Mesothelial cell of epicardium (in vitro differentiated cells): ENCODE measurements around the gene SEMA3A. TPM values are rescaled to one million over a fixed set of nuclear protein-coding genes. Genes with fewer than 3 reads are reported as not detected.

Experiments
- DNase-seq, 2 experiments: peaks; one replicate each; pipeline ENCODE4 v3.0.0; 2021; ENCODE audit warnings: low spot score in 2 of 2; ENCODE audit not compliant: unreplicated experiment in 2 of 2
- H3K27ac Mint-ChIP-seq: 2 replicates; pipeline ENCODE4 v1.8.0; 2021; ENCODE audit warnings: mixed read lengths
- H3K27me3 Mint-ChIP-seq: 2 replicates; pipeline ENCODE4 v1.8.0; 2021; ENCODE audit warnings: low read depth, mixed read lengths
- H3K36me3 Mint-ChIP-seq: 2 replicates; pipeline ENCODE4 v1.8.0; 2021; ENCODE audit warnings: mixed read lengths
- H3K4me1 Mint-ChIP-seq: 2 replicates; pipeline ENCODE4 v1.8.0; 2021; ENCODE audit warnings: mixed read lengths
- H3K4me3 Mint-ChIP-seq: 2 replicates; pipeline ENCODE4 v1.8.0; 2021; ENCODE audit warnings: mild to moderate bottlenecking, moderate library complexity, mixed read lengths
- H3K9me3 Mint-ChIP-seq: 2 replicates; pipeline ENCODE4 v1.8.0; 2021; ENCODE audit warnings: mixed read lengths
- CTCF ChIP-seq: fragments of 200-600 bp; sonication (generic); IDR thresholded peaks from one replicate; pipeline ENCODE4 v1.5.0; 2021; ENCODE audit warnings: antibody characterized with exemption; ENCODE audit not compliant: unreplicated experiment
- total RNA-seq: library from RNA; stranded (reverse); gene quantifications from 3 replicates; pipeline ENCODE4 v1.2.1, GENCODE V29; 2021

SEMA3A gene
- total RNA-seq, 1 donor from 2014 or later = 44.4 TPM

- H3K4me3 Mint-ChIP-seq = no peak overlapping the region
- H3K36me3 Mint-ChIP-seq = peaks cover 5% of the 10 kb centered on the region
- H3K27ac Mint-ChIP-seq = peak overlapping the region; percentile 68
- DNase-seq = no peak
- H3K4me1 Mint-ChIP-seq = peaks cover 28% of the 10 kb centered on the region
- H3K27me3 Mint-ChIP-seq = no peaks in the 10 kb centered on the region
- no peak for TF ChIP-seq CTCF
- H3K9me3 Mint-ChIP-seq = peaks cover 5% of the 10 kb centered on the region
These were observed 171.8 kb downstream of the SEMA3A start for GRCh38 chr7:84022684-84023308.

GRCh38 chr7:84022009-84022408, 172.6 kb downstream of the SEMA3A start:
- Mint-ChIP-seq H3K36me3 (peaks cover 4% of the 10 kb centered on the region), H3K4me3 (no peak overlapping the region), H3K27ac (peak overlapping the region; percentile 68), H3K27me3 (no peaks in the 10 kb centered on the region), H3K4me1 (peaks cover 27% of the 10 kb centered on the region), H3K9me3 (peaks cover 4% of the 10 kb centered on the region)
- no peak for DNase-seq
- no peak for TF ChIP-seq CTCF

- Mint-ChIP-seq H3K4me1 (peaks cover 27% of the 10 kb centered on the region), H3K27ac (peak overlapping the region; percentile 80), H3K27me3 (no peaks in the 10 kb centered on the region), H3K9me3 (peaks cover 2% of the 10 kb centered on the region), H3K4me3 (no peak overlapping the region), H3K36me3 (peaks cover 2% of the 10 kb centered on the region)
- TF ChIP-seq CTCF = no peak
- no peak for DNase-seq
These were observed 173.2 kb downstream of the SEMA3A start for GRCh38 chr7:84021292-84021908.

- no peaks in the 10 kb centered on the region for H3K9me3 Mint-ChIP-seq
- H3K4me1 Mint-ChIP-seq = peaks cover 19% of the 10 kb centered on the region
- TF ChIP-seq CTCF = no peak
- H3K27ac Mint-ChIP-seq = no peak overlapping the region
- H3K36me3 Mint-ChIP-seq = no peaks in the 10 kb centered on the region
- no peak for DNase-seq
- H3K27me3 Mint-ChIP-seq = no peaks in the 10 kb centered on the region
- no peak overlapping the region for H3K4me3 Mint-ChIP-seq
These were observed 176.9 kb downstream of the SEMA3A start for GRCh38 chr7:84017651-84018050.

GRCh38 chr7:84013616-84014240, 180.9 kb downstream of the SEMA3A start:
- Mint-ChIP-seq H3K27me3 (no peaks in the 10 kb centered on the region), H3K9me3 (no peaks in the 10 kb centered on the region), H3K36me3 (peaks cover 2% of the 10 kb centered on the region), H3K27ac (no peak overlapping the region), H3K4me1 (peaks cover 8% of the 10 kb centered on the region), H3K4me3 (no peak overlapping the region)
- DNase-seq = no peak
- no peak for TF ChIP-seq CTCF
